Upper lobe of left lung (tissue), 6 donors: ENCODE results near the gene ICE1. TPM values are rescaled to one million over a fixed set of nuclear protein-coding genes. Genes with fewer than 3 reads are reported as not detected.

Source experiments
- ATAC-seq, 2 donors: fragments of 200-7000 bp; cut with Tn5 transposase; one replicate each; pipeline ENCODE4 v1.9.1; 2022; ENCODE audit warnings: mild to moderate bottlenecking in 2 of 2, moderate library complexity in 2 of 2; ENCODE audit not compliant: low FRiP score in 2 of 2
- DNase-seq, 2 donors: peaks; one replicate each; pipeline ENCODE4 v3.0.0-alpha.2; 2019 to 2020
- H3K27ac ChIP-seq, 4 donors: fragments of 200-600 bp; sonication (generic); one replicate each; pipeline ENCODE4 v1.5.1; 2016 to 2019
- H3K27me3 ChIP-seq, 4 donors: fragments of 200-600 bp; sonication (generic); one replicate each; pipeline ENCODE4 v1.5.1; 2017 to 2019
- H3K36me3 ChIP-seq, 4 donors: fragments of 200-600 bp; sonication (generic); one replicate each; pipeline ENCODE4 v1.5.1; 2016 to 2019
- H3K4me1 ChIP-seq, 4 donors: fragments of 200-600 bp; sonication (generic); one replicate each; pipeline ENCODE4 v1.5.1; 2018 to 2019
- H3K4me3 ChIP-seq, 4 donors: fragments of 200-600 bp; sonication (generic); one replicate each; pipeline ENCODE4 v1.5.1; 2017 to 2019; ENCODE audit warnings: mild to moderate bottlenecking in 2 of 4, moderate library complexity in 1 of 4
- H3K9me3 ChIP-seq, 4 donors: fragments of 200-600 bp; sonication (generic); one replicate each; pipeline ENCODE4 v1.5.1; 2018 to 2019
- EP300 ChIP-seq, 4 donors: sonication (generic); formaldehyde crosslinking; IDR thresholded peaks; one replicate each; pipeline ENCODE4 v1.5.1; 2017; ENCODE audit warnings: antibody characterized with exemption in 4 of 4, control low read depth in 2 of 4
- POLR2A ChIP-seq, 4 donors: fragments of 450-650 bp; IDR thresholded peaks; one replicate each; pipeline ENCODE4 v1.5.1; 2016 to 2017; ENCODE audit warnings: antibody characterized with exemption in 4 of 4, mild to moderate bottlenecking in 2 of 4
- POLR2AphosphoS5 ChIP-seq, 2 donors: sonication (generic); formaldehyde crosslinking; IDR thresholded peaks; one replicate each; pipeline ENCODE4 v1.5.1; 2017; ENCODE audit warnings: antibody characterized with exemption in 2 of 2
- WGBS, 2 donors: methylation state at CpG; one replicate each; pipeline ENCODE4 v1.1.5; 2017 to 2018; 5-methylcytosine and 5-hydroxymethylcytosine counted together
- total RNA-seq, 6 donors: library from RNA; depleted of rRNA in 4 of 6; stranded (reverse); fragments of >200 nt in 4 of 6; gene quantifications; one replicate each; pipeline versions ENCODE4 v1.1.0 to v1.2.1, GENCODE V29; 2016 to 2021
- TF ChIP-seq, protein P1 (sequence below), 6 experiments: fragments of 450-650 bp in 4 of 6; fragments of 200-600 bp in 2 of 6; sonication (generic) in 2 of 6; IDR thresholded peaks; one replicate each; pipeline ENCODE4 v1.5.1; 2016 to 2019; ENCODE audit warnings: antibody characterized with exemption in 6 of 6
- donor health status: DM: no; HTN: no; CAD: no; lungs with moderate emphysema.
- donor health status: DM: no; HTN: yes; CAD: no; lungs with severe emphysema.

ICE1 gene
- total RNA-seq, 6 donors from 2014 or later: 15.8 to 40.5 (median 25.0) TPM

DNA sequence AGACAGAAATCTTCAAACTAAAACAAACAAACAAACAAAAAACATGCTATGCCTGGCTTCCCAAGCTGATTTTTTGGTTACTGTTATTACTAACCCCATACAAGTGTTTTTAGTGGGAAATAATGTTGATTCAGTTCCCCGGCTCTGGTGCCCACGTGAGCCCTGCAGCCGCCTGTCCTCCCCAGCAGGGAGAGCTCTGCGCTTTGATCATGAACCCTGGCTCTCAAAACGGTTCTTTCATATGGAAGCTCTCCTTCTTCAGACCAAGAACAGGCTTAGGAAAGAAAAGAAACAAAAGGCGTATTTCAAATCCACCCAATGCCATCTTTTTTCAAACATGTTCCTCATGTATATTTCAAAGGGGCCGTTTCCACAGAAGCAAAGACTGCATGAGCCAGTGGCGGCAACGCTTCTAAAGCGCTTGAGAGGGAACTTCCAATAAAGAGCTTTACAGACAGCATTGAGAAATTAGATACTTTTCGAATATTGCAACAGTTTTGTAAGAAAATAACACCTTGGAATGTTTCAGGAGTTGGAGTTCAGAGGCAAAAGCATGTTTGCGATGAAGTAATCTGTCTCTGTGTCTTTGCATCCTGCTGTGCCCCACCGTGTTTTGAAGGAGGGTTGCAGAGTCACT, 74.8 kb downstream of the ICE1 start:
- 37 to 39% methylated on average over 13 of the region's 13 CpGs for WGBS, 2 donors

DNA sequence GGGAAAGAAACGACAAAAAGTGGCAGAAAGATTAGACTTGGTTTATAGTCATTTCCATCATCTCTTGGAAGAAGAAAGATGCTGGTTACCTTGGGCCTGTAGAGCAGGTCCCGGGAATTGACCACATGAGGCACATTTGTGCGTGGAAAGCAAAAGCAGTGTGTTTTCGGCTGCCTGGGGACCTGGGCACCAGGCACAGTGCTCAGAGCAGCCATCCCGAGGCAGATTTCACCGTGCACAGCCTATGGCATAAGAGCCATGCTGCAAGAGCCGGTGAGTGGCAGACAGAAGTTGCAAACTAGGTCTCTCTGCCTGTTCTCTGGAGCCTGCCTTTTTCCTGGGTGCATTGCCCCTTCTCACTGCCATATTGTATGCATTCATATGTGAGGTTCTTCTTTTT, 77.0 kb downstream of the ICE1 start:
- peaks cover 0 to 5% (median 2%) of the 10 kb centered on the region in 4 donors for H3K9me3 ChIP-seq
- 90 to 94% methylated on average over 7 of the region's 7 CpGs for WGBS, 2 donors

More for the DNA sequence above, 74.8 kb downstream of the ICE1 start:
- peak; percentile 39 to 50 for DNase-seq
- Histone ChIP-seq H3K27ac (no peak overlapping the region), H3K4me3 (no peak overlapping the region), H3K36me3 (no peaks in the 10 kb centered on the region), H3K9me3 (no peaks in the 10 kb centered on the region), H3K27me3 (no peaks in the 10 kb centered on the region), H3K4me1 (peaks cover 13 to 22% (median 17%) of the 10 kb centered on the region in 4 donors)
- ATAC-seq: peak in 1 of 2 donors; percentile 71
- TF ChIP-seq, protein P1, sequence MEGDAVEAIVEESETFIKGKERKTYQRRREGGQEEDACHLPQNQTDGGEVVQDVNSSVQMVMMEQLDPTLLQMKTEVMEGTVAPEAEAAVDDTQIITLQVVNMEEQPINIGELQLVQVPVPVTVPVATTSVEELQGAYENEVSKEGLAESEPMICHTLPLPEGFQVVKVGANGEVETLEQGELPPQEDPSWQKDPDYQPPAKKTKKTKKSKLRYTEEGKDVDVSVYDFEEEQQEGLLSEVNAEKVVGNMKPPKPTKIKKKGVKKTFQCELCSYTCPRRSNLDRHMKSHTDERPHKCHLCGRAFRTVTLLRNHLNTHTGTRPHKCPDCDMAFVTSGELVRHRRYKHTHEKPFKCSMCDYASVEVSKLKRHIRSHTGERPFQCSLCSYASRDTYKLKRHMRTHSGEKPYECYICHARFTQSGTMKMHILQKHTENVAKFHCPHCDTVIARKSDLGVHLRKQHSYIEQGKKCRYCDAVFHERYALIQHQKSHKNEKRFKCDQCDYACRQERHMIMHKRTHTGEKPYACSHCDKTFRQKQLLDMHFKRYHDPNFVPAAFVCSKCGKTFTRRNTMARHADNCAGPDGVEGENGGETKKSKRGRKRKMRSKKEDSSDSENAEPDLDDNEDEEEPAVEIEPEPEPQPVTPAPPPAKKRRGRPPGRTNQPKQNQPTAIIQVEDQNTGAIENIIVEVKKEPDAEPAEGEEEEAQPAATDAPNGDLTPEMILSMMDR (IDR thresholded peaks at IDR 0.05): peak in 5 of 6 experiments; percentile 41 to 48 (median 45)
- TF ChIP-seq EP300 (IDR thresholded peaks at IDR 0.05): no peak

GRCh38 chr5:5504325-5504724, 81.8 kb downstream of the ICE1 start:
- Histone ChIP-seq H3K4me3 (no peak overlapping the region), H3K27me3 (no peaks in the 10 kb centered on the region), H3K27ac (no peak overlapping the region), H3K4me1 (no peaks in the 10 kb centered on the region), H3K9me3 (peaks cover 0 to 10% (median 4%) of the 10 kb centered on the region in 4 donors), H3K36me3 (no peaks in the 10 kb centered on the region)
- DNase-seq (no peak), ATAC-seq (no peak)
- TF ChIP-seq EP300 (IDR thresholded peaks at IDR 0.05) (no peak), POLR2A (IDR thresholded peaks at IDR 0.05) (no peak), POLR2AphosphoS5 (IDR thresholded peaks at IDR 0.05) (no peak)
- TF ChIP-seq, protein P1 (IDR thresholded peaks at IDR 0.05): no peak

More for the DNA sequence above, 77.0 kb downstream of the ICE1 start:
- no peak for TF ChIP-seq POLR2AphosphoS5 (IDR thresholded peaks at IDR 0.05)
- TF ChIP-seq, protein P1 (IDR thresholded peaks at IDR 0.05): no peak
- no peak for TF ChIP-seq EP300 (IDR thresholded peaks at IDR 0.05)
- TF ChIP-seq POLR2A (IDR thresholded peaks at IDR 0.05): no peak
- no peak for DNase-seq
- Histone ChIP-seq H3K27ac (no peak overlapping the region), H3K36me3 (no peaks in the 10 kb centered on the region), H3K4me1 (peaks cover 7 to 11% (median 10%) of the 10 kb centered on the region in 4 donors), H3K27me3 (no peaks in the 10 kb centered on the region), H3K4me3 (no peak overlapping the region)
- ATAC-seq: no peak

- DNase-seq (no peak), ATAC-seq (no peak)
- TF ChIP-seq, protein P1 (IDR thresholded peaks at IDR 0.05): no peak
- TF ChIP-seq POLR2A (IDR thresholded peaks at IDR 0.05) (no peak), POLR2AphosphoS5 (IDR thresholded peaks at IDR 0.05) (no peak), EP300 (IDR thresholded peaks at IDR 0.05) (no peak)
- Histone ChIP-seq H3K4me1 (no peaks in the 10 kb centered on the region), H3K9me3 (peaks cover 0 to 10% (median 4%) of the 10 kb centered on the region in 4 donors), H3K27ac (no peak overlapping the region), H3K36me3 (no peaks in the 10 kb centered on the region), H3K27me3 (no peaks in the 10 kb centered on the region), H3K4me3 (no peak overlapping the region)
- 52 to 66% methylated on average over 3 of the region's 3 CpGs for WGBS, 2 donors
Observed at GRCh38 chr5:5505815-5506214, 83.3 kb downstream of the ICE1 start.

GRCh38 chr5:5508391-5508790, 85.9 kb downstream of the ICE1 start:
- peaks cover 0 to 10% (median 4%) of the 10 kb centered on the region in 4 donors for H3K9me3 ChIP-seq
- no peak overlapping the region for H3K27ac ChIP-seq
- DNase-seq: no peak
- 84 to 96% methylated on average over 2 of the region's 2 CpGs for WGBS, 2 donors
- no peaks in the 10 kb centered on the region for H3K27me3 ChIP-seq
- no peak overlapping the region for H3K4me3 ChIP-seq
- no peaks in the 10 kb centered on the region for H3K4me1 ChIP-seq
- no peaks in the 10 kb centered on the region for H3K36me3 ChIP-seq
- ATAC-seq: no peak
- TF ChIP-seq POLR2A (IDR thresholded peaks at IDR 0.05) (no peak), EP300 (IDR thresholded peaks at IDR 0.05) (no peak), POLR2AphosphoS5 (IDR thresholded peaks at IDR 0.05) (no peak)
- TF ChIP-seq, protein P1 (IDR thresholded peaks at IDR 0.05): no peak
